Keratinocyte (primary cell): ENCODE measurements around the gene ANTXRL. TPM values are rescaled to one million over a fixed set of nuclear protein-coding genes. Genes with fewer than 3 reads are reported as not detected.

Source experiments
- DNase-seq: peaks from one replicate; pipeline ENCODE4 v3.0.0-alpha.2; 2011; ENCODE audit warnings: low read depth, missing footprints, low spot score
- FAIRE-seq: peaks from 2 replicates; lab custom pipeline; 2011; peaks lifted over from hg19 to GRCh38; lab: Jason Lieb, UNC
- H2AFZ ChIP-seq: 2 replicates; pipeline ENCODE4 v1.6.0; 2012; ENCODE audit warnings: low read length, control low read depth, inconsistent platforms; ENCODE audit not compliant: control insufficient read depth
- H3K27ac ChIP-seq: 2 replicates; pipeline ENCODE4 v1.5.1; 2011; ENCODE audit warnings: low read length; ENCODE audit not compliant: control insufficient read depth, insufficient read depth
- H3K27me3 ChIP-seq: 3 replicates; pipeline ENCODE4 v1.6.0; 2011; ENCODE audit warnings: low read length; ENCODE audit not compliant: control insufficient read depth, insufficient read depth; ENCODE audit errors: extremely low read depth
- H3K36me3 ChIP-seq, 2 experiments: 2 replicates in 1 of 2; 3 replicates in 1 of 2; pipeline ENCODE4 v1.5.1; 2011; ENCODE audit warnings: low read length in 2 of 2, mild to moderate bottlenecking in 1 of 2; ENCODE audit not compliant: control insufficient read depth in 2 of 2, insufficient read depth in 2 of 2; ENCODE audit errors: extremely low read depth in 1 of 2
- H3K4me1 ChIP-seq: 3 replicates; pipeline ENCODE4 v1.5.1; 2011; ENCODE audit warnings: low read length; ENCODE audit not compliant: control insufficient read depth, insufficient read depth; ENCODE audit errors: extremely low read depth
- H3K4me2 ChIP-seq: 3 replicates; pipeline ENCODE4 v1.6.0; 2011; ENCODE audit warnings: low read depth, low read length; ENCODE audit not compliant: control insufficient read depth, insufficient read depth; ENCODE audit errors: extremely low read depth
- H3K4me3 ChIP-seq, 3 experiments: fragments of 200-600 bp in 1 of 3; sonication (generic) in 1 of 3; 2 replicates in 2 of 3; 3 replicates in 1 of 3; pipeline ENCODE4 v1.5.1; 2011 to 2016; ENCODE audit warnings: low read length in 3 of 3, mild to moderate bottlenecking in 3 of 3, control low read depth in 2 of 3, inconsistent platforms in 1 of 3, low read depth in 1 of 3, mixed read lengths in 1 of 3, mixed run types in 1 of 3, moderate library complexity in 1 of 3; ENCODE audit not compliant: control insufficient read depth in 2 of 3, insufficient read depth in 2 of 3; ENCODE audit errors: extremely low read depth in 1 of 3
- H3K79me2 ChIP-seq: 2 replicates; pipeline ENCODE4 v1.6.0; 2012; ENCODE audit warnings: low read length; ENCODE audit not compliant: control insufficient read depth, insufficient read depth
- H3K9ac ChIP-seq: 3 replicates; pipeline ENCODE4 v1.6.0; 2011; ENCODE audit warnings: low read length; ENCODE audit not compliant: control insufficient read depth, insufficient read depth; ENCODE audit errors: extremely low read depth
- H3K9me1 ChIP-seq: 3 replicates; pipeline ENCODE4 v1.6.0; 2011; ENCODE audit warnings: low read length; ENCODE audit not compliant: control insufficient read depth, insufficient read depth; ENCODE audit errors: extremely low read depth
- H3K9me3 ChIP-seq: 2 replicates; pipeline ENCODE4 v1.5.1; 2012; ENCODE audit warnings: low read depth, low read length; ENCODE audit not compliant: control insufficient read depth
- H4K20me1 ChIP-seq: 3 replicates; pipeline ENCODE4 v1.6.0; 2011; ENCODE audit warnings: low read length; ENCODE audit not compliant: control insufficient read depth, insufficient read depth; ENCODE audit errors: extremely low read depth
- CTCF ChIP-seq, 3 experiments: IDR thresholded peaks in 1 of 3; conservative IDR thresholded peaks in 1 of 3; optimal IDR thresholded peaks in 1 of 3; 2 replicates in 2 of 3; 3 replicates in 1 of 3; pipeline versions ENCODE3 to v1.5.1; 2011; ENCODE audit warnings: low read length in 3 of 3, mild to moderate bottlenecking in 3 of 3, moderate library complexity in 2 of 3, control low read depth in 1 of 3, inconsistent platforms in 1 of 3; ENCODE audit not compliant: insufficient read depth in 2 of 3; ENCODE audit errors: extremely low read depth in 1 of 3
- EZH2 ChIP-seq: IDR thresholded peaks from one replicate; pipeline ENCODE4 v1.6.1; 2012; ENCODE audit warnings: inconsistent platforms, mild to moderate bottlenecking, low read length, moderate library complexity
- dilution Hi-C: fragments of 300-500 bp; cut with MboI; formaldehyde crosslinking; loops from one replicate; pipeline ENCODE4 v1.7.0; 2020; ENCODE audit warnings: low sequenced_read_pairs; ENCODE audit not compliant: extremely low pct_ligation_motif_present
- polyA plus RNA-seq, 5 experiments: library from polyadenylated mRNA; depleted of rRNA in 3 of 5; stranded (reverse) in 3 of 5; stranded (forward) in 1 of 5; unstranded in 1 of 5; fragments of >200 nt; gene quantifications; 1 replicate in 1 of 5; 2 replicates in 3 of 5; 3 replicates in 1 of 5; pipeline versions ENCODE4 v1.2.1 to v1.2.3, GENCODE V29; 2011 to 2012; ENCODE audit warnings: missing spikeins in 2 of 5, low read depth in 1 of 5, low replicate concordance in 1 of 5

Gene ANTXRL
- polyA plus RNA-seq, 1 donor (not counting 4 experiments of a cell fraction or from before 2014, with no cell fraction given), result not detected

GRCh38 chr10:46325021-46325420 lies 38.2 kb downstream of the ANTXRL start:
- H3K4me2 ChIP-seq, result no peak overlapping the region
- no peak overlapping the region for H3K9ac ChIP-seq

DNA sequence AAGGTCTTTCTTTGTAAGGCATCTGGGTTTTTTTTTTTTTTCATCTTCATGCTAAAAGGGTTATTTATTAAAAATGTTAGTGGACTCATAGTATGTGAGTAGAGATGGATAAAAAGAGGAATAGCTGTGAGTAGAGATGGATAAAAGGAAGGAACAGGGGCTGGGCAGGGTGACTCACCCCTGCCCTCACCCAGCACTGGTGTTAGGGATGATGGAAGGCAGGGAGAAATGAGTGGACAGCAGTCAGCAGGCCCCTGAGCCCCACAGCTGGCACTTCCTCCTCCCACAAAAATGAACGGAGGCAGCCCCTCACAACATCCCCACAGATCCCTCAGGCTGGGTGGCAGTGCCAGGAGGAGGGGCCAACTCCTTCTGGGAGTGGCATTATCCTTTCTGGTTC lies 39.3 kb downstream of the ANTXRL start:
- no peak for TF ChIP-seq CTCF (optimal IDR thresholded peaks at IDR 0.05 in 1 of 3, IDR thresholded peaks at IDR 0.05 in 1 of 3, conservative IDR thresholded peaks at IDR 0.05 in 1 of 3; ENCODE audit: extremely low read depth in 1 of 3, insufficient read depth in 2 of 3, low read length in 3 of 3)
- no peak for TF ChIP-seq EZH2
- Histone ChIP-seq H2AFZ (no peak overlapping the region), H3K4me2 (no peak overlapping the region), H3K9me3 (no peaks in the 10 kb centered on the region), H3K9ac (no peak overlapping the region), H3K79me2 (no peaks in the 10 kb centered on the region), H3K4me3 (no peak overlapping the region), H3K36me3 (no peaks in the 10 kb centered on the region), H3K9me1 (no peaks in the 10 kb centered on the region), H4K20me1 (no peaks in the 10 kb centered on the region), H3K4me1 (no peaks in the 10 kb centered on the region), H3K27me3 (no peaks in the 10 kb centered on the region), H3K27ac (no peak overlapping the region)
- DNase-seq (no peak), FAIRE-seq (no peak)
- dilution Hi-C loops, result no loop called here

More at GRCh38 chr10:46325021-46325420, 38.2 kb downstream of the ANTXRL start:
- no peaks in the 10 kb centered on the region for H3K79me2 ChIP-seq
- H3K36me3 ChIP-seq, result no peaks in the 10 kb centered on the region
- no peaks in the 10 kb centered on the region for H4K20me1 ChIP-seq
- no peaks in the 10 kb centered on the region for H3K9me1 ChIP-seq
- H3K27me3 ChIP-seq, result no peaks in the 10 kb centered on the region
- no peaks in the 10 kb centered on the region for H3K9me3 ChIP-seq
- DNase-seq, result no peak
- no peak for TF ChIP-seq EZH2
- peak; percentile 24 to 53 (median 47) for TF ChIP-seq CTCF (optimal IDR thresholded peaks at IDR 0.05 in 1 of 3, IDR thresholded peaks at IDR 0.05 in 1 of 3, conservative IDR thresholded peaks at IDR 0.05 in 1 of 3; ENCODE audit: extremely low read depth in 1 of 3, insufficient read depth in 2 of 3, low read length in 3 of 3)
- no peak for FAIRE-seq
- no peak overlapping the region for H3K27ac ChIP-seq
- dilution Hi-C loops, result no loop called here
- H3K4me3 ChIP-seq, result no peak overlapping the region
- H3K4me1 ChIP-seq, result no peaks in the 10 kb centered on the region
- H2AFZ ChIP-seq, result no peak overlapping the region
